Spleen (tissue), 11 donors: ENCODE data around the gene NECTIN1. TPM values are rescaled to one million over a fixed set of nuclear protein-coding genes. Genes with fewer than 3 reads are reported as not detected.

Experiments used
- DNase-seq: peaks from one replicate; pipeline ENCODE4 v3.0.0-alpha.2; 2020
- H3K27ac ChIP-seq, 8 donors: fragments of 200-600 bp; sonication (generic) in 7 of 8; 1 replicate in 4 of 8; 2 replicates in 4 of 8; pipeline versions ENCODE4 v1.5.0 to v1.8.0; 2016 to 2021; ENCODE audit warnings: inconsistent platforms in 4 of 8, mild to moderate bottlenecking in 4 of 8, moderate library complexity in 1 of 8
- H3K27me3 ChIP-seq, 7 donors: fragments of 200-600 bp; sonication (generic) in 6 of 7; replicated peaks in 1 of 7; 1 replicate in 4 of 7; 2 replicates in 3 of 7; pipeline versions ENCODE4 v1.5.0 to v1.8.0; 2016 to 2021; ENCODE audit warnings: inconsistent platforms in 3 of 7, mild to moderate bottlenecking in 1 of 7
- H3K36me3 ChIP-seq, 6 donors: fragments of 200-600 bp; sonication (generic) in 5 of 6; 1 replicate in 4 of 6; 2 replicates in 2 of 6; pipeline versions ENCODE4 v1.5.0 to v1.8.0; 2016 to 2021; ENCODE audit warnings: inconsistent platforms in 2 of 6
- H3K4me1 ChIP-seq, 6 donors: fragments of 200-600 bp; sonication (generic) in 5 of 6; 1 replicate in 3 of 6; 2 replicates in 3 of 6; pipeline versions ENCODE4 v1.5.0 to v1.8.0; 2016 to 2021; ENCODE audit warnings: inconsistent platforms in 3 of 6
- H3K4me3 ChIP-seq, 8 donors: fragments of 200-600 bp; sonication (generic) in 7 of 8; 1 replicate in 4 of 8; 2 replicates in 4 of 8; pipeline versions ENCODE4 v1.5.0 to v1.8.0; 2016 to 2021; ENCODE audit warnings: inconsistent platforms in 4 of 8, mild to moderate bottlenecking in 4 of 8, moderate library complexity in 2 of 8
- H3K9me3 ChIP-seq, 8 donors: fragments of 200-600 bp; sonication (generic) in 7 of 8; 1 replicate in 4 of 8; 2 replicates in 4 of 8; pipeline versions ENCODE4 v1.5.0 to v1.8.0; 2016 to 2021; ENCODE audit warnings: inconsistent platforms in 4 of 8
- POLR2A ChIP-seq, 3 donors: fragments of 450-650 bp; IDR thresholded peaks; one replicate each; pipeline ENCODE4 v1.5.1; 2017; ENCODE audit warnings: antibody characterized with exemption in 3 of 3, mild to moderate bottlenecking in 1 of 3
- POLR2AphosphoS5 ChIP-seq, 3 donors: sonication (generic); formaldehyde crosslinking; IDR thresholded peaks; one replicate each; pipeline ENCODE4 v1.5.1; 2017; ENCODE audit warnings: antibody characterized with exemption in 3 of 3
- WGBS, 5 donors: extraction: QIAGEN DNeasy Blood & Tissue Kit in 3 of 5; methylation state at CpG; one replicate each; pipeline versions ENCODE4 v1.1.5 to v1.1.7; 2013 to 2018; 5-methylcytosine and 5-hydroxymethylcytosine counted together
- intact Hi-C: fragments of 100-400 bp; cut with DNase I; formaldehyde crosslinking; loops from one replicate; pipeline ENCODE4 v1.15.0; 2023; ENCODE audit warnings: low total_unique reads
- polyA plus RNA-seq, 3 donors: library from polyadenylated mRNA; stranded (reverse); fragments of 200-250 nt; gene quantifications; one replicate each; pipeline ENCODE4 v1.2.1, GENCODE V29; 2013
- total RNA-seq, 7 donors: library from RNA; depleted of rRNA in 3 of 7; stranded (reverse); fragments of >200 nt in 3 of 7; fragmentation: NEBNext Ultra II Directional in 4 of 7; extraction: Animal tissue kit (Norgen Biotek cat#: 25700) in 4 of 7; gene quantifications; one replicate each; pipeline versions ENCODE4 v1.1.0 to v1.2.1, GENCODE V29; 2016 to 2021
- TF ChIP-seq, protein P1 (sequence below), 11 experiments: fragments of 200-600 bp in 7 of 11; fragments of 450-650 bp in 4 of 11; sonication (generic) in 4 of 11; IDR thresholded peaks in 8 of 11; conservative IDR thresholded peaks in 3 of 11; 1 replicate in 7 of 11; 2 replicates in 4 of 11; pipeline versions ENCODE4 v1.4.0 to v1.8.0; 2016 to 2021; ENCODE audit warnings: antibody characterized with exemption in 11 of 11, inconsistent platforms in 4 of 11, mild to moderate bottlenecking in 1 of 11
- donor health status: healthy with polysubstance abuse.
- donor health status: DM: no; HTN: no; CAD: no; lungs with moderate emphysema.
- donor health status: DM: no; HTN: no; CAD: no.
- donor health status: Bipolar disorder and iron deficiency.
- donor health status: healthy.
- donor health status: DM: no; HTN: no; CAD: no.
- donor health status: DM: yes; HTN: yes; CAD: no.

Gene NECTIN1
- total and polyA plus RNA-seq, 10 donors, result 0.67 to 16.2 (median 5.8) TPM

GRCh38 chr11:119750056-119750455, 21.1 kb upstream of the NECTIN1 start:
- peaks cover 0 to 29% (median 11%) of the 10 kb centered on the region in 6 donors for H3K4me1 ChIP-seq
- H3K27ac ChIP-seq, result no peak overlapping the region
- 68 to 86% (median 79%) methylated on average over 5 to 8 of the region's 8 CpGs for WGBS, 5 donors
- no peak for TF ChIP-seq POLR2A (IDR thresholded peaks at IDR 0.05)
- TF ChIP-seq, protein P1, sequence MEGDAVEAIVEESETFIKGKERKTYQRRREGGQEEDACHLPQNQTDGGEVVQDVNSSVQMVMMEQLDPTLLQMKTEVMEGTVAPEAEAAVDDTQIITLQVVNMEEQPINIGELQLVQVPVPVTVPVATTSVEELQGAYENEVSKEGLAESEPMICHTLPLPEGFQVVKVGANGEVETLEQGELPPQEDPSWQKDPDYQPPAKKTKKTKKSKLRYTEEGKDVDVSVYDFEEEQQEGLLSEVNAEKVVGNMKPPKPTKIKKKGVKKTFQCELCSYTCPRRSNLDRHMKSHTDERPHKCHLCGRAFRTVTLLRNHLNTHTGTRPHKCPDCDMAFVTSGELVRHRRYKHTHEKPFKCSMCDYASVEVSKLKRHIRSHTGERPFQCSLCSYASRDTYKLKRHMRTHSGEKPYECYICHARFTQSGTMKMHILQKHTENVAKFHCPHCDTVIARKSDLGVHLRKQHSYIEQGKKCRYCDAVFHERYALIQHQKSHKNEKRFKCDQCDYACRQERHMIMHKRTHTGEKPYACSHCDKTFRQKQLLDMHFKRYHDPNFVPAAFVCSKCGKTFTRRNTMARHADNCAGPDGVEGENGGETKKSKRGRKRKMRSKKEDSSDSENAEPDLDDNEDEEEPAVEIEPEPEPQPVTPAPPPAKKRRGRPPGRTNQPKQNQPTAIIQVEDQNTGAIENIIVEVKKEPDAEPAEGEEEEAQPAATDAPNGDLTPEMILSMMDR (IDR thresholded peaks at IDR 0.05 in 8 of 11, conservative IDR thresholded peaks at IDR 0.05 in 3 of 11), result no peak
- no peak for TF ChIP-seq POLR2AphosphoS5 (IDR thresholded peaks at IDR 0.05)
- DNase-seq, result peak; percentile 37
- H3K36me3 ChIP-seq, result no peaks in the 10 kb centered on the region
- H3K4me3 ChIP-seq, result no peak overlapping the region
- intact Hi-C loops, result no loop called here
- peaks cover 0 to 62% (median 0%) of the 10 kb centered on the region in 7 donors for H3K27me3 ChIP-seq
- H3K9me3 ChIP-seq, result no peaks in the 10 kb centered on the region

- 63 to 75% (median 65%) methylated on average over 8 to 9 of the region's 9 CpGs for WGBS, 5 donors
- peak; percentile 58 for DNase-seq
- Histone ChIP-seq H3K36me3 (no peaks in the 10 kb centered on the region), H3K4me1 (peaks cover 0 to 29% (median 11%) of the 10 kb centered on the region in 6 donors), H3K27me3 (peaks cover 0 to 61% (median 0%) of the 10 kb centered on the region in 7 donors), H3K9me3 (no peaks in the 10 kb centered on the region), H3K27ac (no peak overlapping the region), H3K4me3 (no peak overlapping the region)
- no peak for TF ChIP-seq POLR2A (IDR thresholded peaks at IDR 0.05)
- TF ChIP-seq, protein P1 (IDR thresholded peaks at IDR 0.05 in 8 of 11, conservative IDR thresholded peaks at IDR 0.05 in 3 of 11), result no peak
- TF ChIP-seq POLR2AphosphoS5 (IDR thresholded peaks at IDR 0.05), result no peak
- intact Hi-C loops, result no loop called here
Observed at GRCh38 chr11:119749006-119749565, 20.1 kb upstream of the NECTIN1 start.

GRCh38 chr11:119747868-119748660, 19.1 kb upstream of the NECTIN1 start:
- no peaks in the 10 kb centered on the region for H3K9me3 ChIP-seq
- DNase-seq, result peak; percentile 55
- no peaks in the 10 kb centered on the region for H3K36me3 ChIP-seq
- 73 to 87% (median 75%) methylated on average over 15 of the region's 15 CpGs for WGBS, 5 donors
- intact Hi-C loops, result no loop called here
- H3K4me1 ChIP-seq, result peaks cover 0 to 23% (median 11%) of the 10 kb centered on the region in 6 donors
- peaks cover 0 to 59% (median 3%) of the 10 kb centered on the region in 7 donors for H3K27me3 ChIP-seq
- TF ChIP-seq POLR2AphosphoS5 (IDR thresholded peaks at IDR 0.05) (no peak), POLR2A (IDR thresholded peaks at IDR 0.05) (no peak)
- TF ChIP-seq, protein P1 (IDR thresholded peaks at IDR 0.05 in 8 of 11, conservative IDR thresholded peaks at IDR 0.05 in 3 of 11), result no peak
- no peak overlapping the region for H3K27ac ChIP-seq
- H3K4me3 ChIP-seq, result no peak overlapping the region
